Testis (tissue), 3 donors: Measurements from ENCODE around the gene TBC1D26. TPM values are rescaled to one million over a fixed set of nuclear protein-coding genes. Genes with fewer than 3 reads are reported as not detected.
"Not testable (repeated sequence)": the region's sequence is repeated elsewhere in the genome, so short reads cannot be mapped to it uniquely, and the experiment has no call there.

Source experiments
- DNase-seq: peaks from one replicate; pipeline ENCODE4 v3.0.0-alpha.2; 2019
- H3K27ac ChIP-seq, 2 donors: fragments of 200-600 bp; sonication (generic); one replicate each; pipeline ENCODE4 v1.5.1; 2019
- H3K27me3 ChIP-seq: fragments of 200-600 bp; sonication (generic); one replicate; pipeline ENCODE4 v1.5.1; 2019
- H3K36me3 ChIP-seq: fragments of 200-600 bp; sonication (generic); one replicate; pipeline ENCODE4 v1.5.1; 2017; ENCODE audit warnings: low read depth; ENCODE audit errors: missing control alignments
- H3K4me1 ChIP-seq: fragments of 200-600 bp; sonication (generic); one replicate; pipeline ENCODE4 v1.5.1; 2019
- H3K4me3 ChIP-seq, 2 donors: fragments of 200-600 bp; sonication (generic); one replicate each; pipeline ENCODE4 v1.5.1; 2017 to 2019
- H3K9me3 ChIP-seq: fragments of 200-600 bp; sonication (generic); one replicate; pipeline ENCODE4 v1.5.1; 2017
- CTCF ChIP-seq, 3 experiments: fragments of 450-650 bp in 2 of 3; fragments of 200-600 bp in 1 of 3; sonication (generic) in 1 of 3; IDR thresholded peaks; one replicate each; pipeline ENCODE4 v1.5.1; 2016 to 2019; ENCODE audit warnings: antibody characterized with exemption in 3 of 3, mild to moderate bottlenecking in 2 of 3, moderate library complexity in 1 of 3
- POLR2A ChIP-seq: fragments of 450-650 bp; IDR thresholded peaks from one replicate; pipeline ENCODE4 v1.6.1; 2017; ENCODE audit warnings: antibody characterized with exemption, mild to moderate bottlenecking, moderate library complexity
- WGBS, 2 donors: methylation state at CpG; one replicate each; pipeline ENCODE4 v1.1.5; 2018; 5-methylcytosine and 5-hydroxymethylcytosine counted together
- intact Hi-C: fragments of 100-400 bp; cut with DNase I; formaldehyde crosslinking; loops from one replicate; pipeline ENCODE4 v1.15.1; 2023; ENCODE audit warnings: low total_unique reads
- polyA plus RNA-seq: library from polyadenylated mRNA; stranded (reverse); fragments of 350-450 nt; fragmentation: Illumina TruSeq; extraction: RNeasy Lipid Tissue Mini Kit (QIAGEN cat#74804); gene quantifications from one replicate; pipeline ENCODE4 v1.2.3, GENCODE V29; 2014; ENCODE audit warnings: low read depth, low replicate concordance; ENCODE audit not compliant: insufficient read depth
- total RNA-seq, 2 donors: library from RNA; depleted of rRNA; stranded (reverse); fragments of >200 nt; gene quantifications; one replicate each; pipeline ENCODE4 v1.2.3, GENCODE V29; 2016

Gene TBC1D26
- total and polyA plus RNA-seq, 3 donors from 2014 or later: 9.8 to 23.7 (median 18.7) TPM

GRCh38 chr17:15744885-15745284, 12.8 kb downstream of the TBC1D26 start:
- no peaks in the 10 kb centered on the region for H3K4me1 ChIP-seq
- 63 to 71% methylated on average over 2 of the region's 2 CpGs for WGBS, 2 donors
- no peak for DNase-seq
- H3K4me3 ChIP-seq: no peak overlapping the region
- no peaks in the 10 kb centered on the region for H3K27me3 ChIP-seq
- TF ChIP-seq POLR2A (no peak), CTCF (IDR thresholded peaks at IDR 0.05) (no peak)
- H3K9me3 ChIP-seq: no peaks in the 10 kb centered on the region
- intact Hi-C loops: no loop called here
- H3K27ac ChIP-seq: no peak overlapping the region
- no peaks in the 10 kb centered on the region for H3K36me3 ChIP-seq

- H3K27ac ChIP-seq, H3K4me1 ChIP-seq, intact Hi-C loops, DNase-seq, H3K9me3 ChIP-seq, H3K36me3 ChIP-seq, H3K27me3 ChIP-seq: not testable (repeated sequence)
- peak overlapping the region in 1 of 2 donors; percentile 36 for H3K4me3 ChIP-seq
- 46% methylated on average over 23 of the region's 36 CpGs; no CpG with 5 or more reads in 1 of the 2 donors for WGBS, 2 donors
These were observed 17.3 kb downstream of the TBC1D26 start for GRCh38 chr17:15749403-15749802.

- H3K4me3 ChIP-seq, H3K4me1 ChIP-seq, DNase-seq, H3K9me3 ChIP-seq, H3K36me3 ChIP-seq, intact Hi-C loops, H3K27ac ChIP-seq, H3K27me3 ChIP-seq: not testable (repeated sequence)
- WGBS, 2 donors: 92% methylated on average over 3 of the region's 14 CpGs; no CpG with 5 or more reads in 1 of the 2 donors
These were observed 36.9 kb downstream of the TBC1D26 start for GRCh38 chr17:15768865-15769533.

GRCh38 chr17:15770679-15771078, 38.6 kb downstream of the TBC1D26 start:
- H3K27me3 ChIP-seq, intact Hi-C loops, DNase-seq, H3K36me3 ChIP-seq, H3K27ac ChIP-seq, H3K4me1 ChIP-seq, H3K9me3 ChIP-seq, H3K4me3 ChIP-seq: not testable (repeated sequence)
- WGBS, 2 donors: 80 to 84% methylated on average over 1 to 7 of the region's 7 CpGs

GRCh38 chr17:15776871-15777270, 44.8 kb downstream of the TBC1D26 start:
- no peak for TF ChIP-seq CTCF (IDR thresholded peaks at IDR 0.05)
- TF ChIP-seq POLR2A: no peak
- Histone ChIP-seq H3K9me3 (no peaks in the 10 kb centered on the region), H3K4me1 (no peaks in the 10 kb centered on the region), H3K27me3 (no peaks in the 10 kb centered on the region), H3K36me3 (no peaks in the 10 kb centered on the region), H3K27ac (no peak overlapping the region), H3K4me3 (no peak overlapping the region)
- intact Hi-C loops: no loop called here
- DNase-seq: no peak

GRCh38 chr17:15777297-15777696, 45.2 kb downstream of the TBC1D26 start:
- no peak for DNase-seq
- Histone ChIP-seq H3K4me1 (no peaks in the 10 kb centered on the region), H3K36me3 (no peaks in the 10 kb centered on the region), H3K27ac (no peak overlapping the region), H3K9me3 (no peaks in the 10 kb centered on the region), H3K4me3 (no peak overlapping the region), H3K27me3 (no peaks in the 10 kb centered on the region)
- intact Hi-C loops: no loop called here
- TF ChIP-seq CTCF (IDR thresholded peaks at IDR 0.05) (no peak), POLR2A (no peak)
- 84 to 85% methylated on average over 1 of the region's 1 CpG for WGBS, 2 donors
